Glutamatergic neuron (in vitro differentiated cells): ENCODE measurements around the gene ZNF432. TPM values are rescaled to one million over a fixed set of nuclear protein-coding genes. Genes with fewer than 3 reads are reported as not detected.
"Not testable (repeated sequence)": the region's sequence is repeated elsewhere in the genome, so short reads cannot be mapped to it uniquely, and the experiment has no call there.

Source experiments
- DNase-seq: peaks from one replicate; pipeline ENCODE4 v3.0.0; 2022
- H3K27ac Mint-ChIP-seq: one replicate; pipeline ENCODE4 v1.8.0; 2020; ENCODE audit warnings: mild to moderate bottlenecking, mixed read lengths, inconsistent platforms; ENCODE audit not compliant: unreplicated experiment
- H3K27me3 Mint-ChIP-seq: one replicate; pipeline ENCODE4 v1.8.0; 2020; ENCODE audit warnings: mild to moderate bottlenecking, moderate library complexity, mixed read lengths, inconsistent platforms; ENCODE audit not compliant: unreplicated experiment
- H3K36me3 Mint-ChIP-seq: one replicate; pipeline ENCODE4 v1.8.0; 2020; ENCODE audit warnings: mild to moderate bottlenecking, mixed read lengths, inconsistent platforms; ENCODE audit not compliant: unreplicated experiment
- H3K4me1 Mint-ChIP-seq: one replicate; pipeline ENCODE4 v1.8.0; 2020; ENCODE audit warnings: mild to moderate bottlenecking, low read depth, mixed read lengths, inconsistent platforms; ENCODE audit not compliant: unreplicated experiment
- H3K4me3 Mint-ChIP-seq: one replicate; pipeline ENCODE4 v1.8.0; 2020; ENCODE audit warnings: mild to moderate bottlenecking, mixed read lengths, inconsistent platforms; ENCODE audit not compliant: unreplicated experiment
- H3K9me3 Mint-ChIP-seq: one replicate; pipeline ENCODE4 v1.8.0; 2020; ENCODE audit warnings: mild to moderate bottlenecking, moderate library complexity, mixed read lengths, inconsistent platforms; ENCODE audit not compliant: unreplicated experiment
- CTCF ChIP-seq: fragments of 200-600 bp; sonication (generic); IDR thresholded peaks from one replicate; pipeline ENCODE4 v1.5.0; 2021; ENCODE audit not compliant: partially characterized antibody, unreplicated experiment
- total RNA-seq: library from RNA; stranded (reverse); fragmentation: NEBNext Ultra II Directional; extraction: Animal tissue kit (Norgen Biotek cat#: 25700); gene quantifications from one replicate; pipeline ENCODE4 v1.2.1, GENCODE V29; 2021; ENCODE audit not compliant: unreplicated experiment

ZNF432 gene
- total RNA-seq, 1 donor from 2014 or later: 12.8 TPM

DNA sequence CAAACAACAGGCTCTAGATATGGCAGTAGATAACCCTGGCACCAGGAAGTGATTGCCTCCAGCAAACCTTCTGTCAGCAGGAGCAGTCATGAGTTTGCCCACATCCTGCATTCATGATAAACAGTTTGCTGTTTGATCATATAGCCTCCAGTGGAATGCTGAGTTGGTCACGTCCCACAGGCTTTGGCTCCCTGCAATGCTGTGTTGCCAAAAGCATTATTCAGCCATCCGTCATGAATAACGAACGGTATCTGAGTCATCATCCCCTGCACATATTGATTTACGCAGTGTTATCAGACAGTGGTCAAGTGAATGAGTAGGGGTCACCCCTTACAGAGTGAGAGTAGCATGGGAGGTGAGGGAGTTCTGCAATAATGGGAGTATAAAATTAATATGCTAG lies 21.9 kb upstream of the ZNF432 start:
- no peak for TF ChIP-seq CTCF
- Mint-ChIP-seq H3K4me1 (no peaks in the 10 kb centered on the region), H3K36me3 (peaks cover 79% of the 10 kb centered on the region), H3K4me3 (no peak overlapping the region), H3K27me3 (no peaks in the 10 kb centered on the region), H3K9me3 (peaks cover 12% of the 10 kb centered on the region), H3K27ac (no peak overlapping the region)
- no peak for DNase-seq

- no peak for DNase-seq
- Mint-ChIP-seq H3K27ac (no peak overlapping the region), H3K4me3 (no peak overlapping the region), H3K9me3 (peaks cover 18% of the 10 kb centered on the region), H3K27me3 (no peaks in the 10 kb centered on the region), H3K4me1 (no peaks in the 10 kb centered on the region), H3K36me3 (peaks cover 78% of the 10 kb centered on the region)
- TF ChIP-seq CTCF: no peak
Observed at GRCh38 chr19:52069653-52070052, 21.0 kb upstream of the ZNF432 start.

- TF ChIP-seq CTCF: no peak
- H3K4me3 Mint-ChIP-seq: no peak overlapping the region
- H3K27ac Mint-ChIP-seq: no peak overlapping the region
- H3K36me3 Mint-ChIP-seq: peaks cover 66% of the 10 kb centered on the region
- no peak for DNase-seq
- no peaks in the 10 kb centered on the region for H3K4me1 Mint-ChIP-seq
- H3K9me3 Mint-ChIP-seq: peaks cover 20% of the 10 kb centered on the region
- no peaks in the 10 kb centered on the region for H3K27me3 Mint-ChIP-seq
Observed at GRCh38 chr19:52066258-52066863, 17.7 kb upstream of the ZNF432 start.

- Mint-ChIP-seq H3K4me3 (no peak overlapping the region), H3K27me3 (peaks cover under 1% of the 10 kb centered on the region), H3K9me3 (peaks cover 22% of the 10 kb centered on the region), H3K36me3 (peaks cover 65% of the 10 kb centered on the region), H3K4me1 (no peaks in the 10 kb centered on the region), H3K27ac (peak overlapping the region; percentile 28)
- DNase-seq: no peak
- no peak for TF ChIP-seq CTCF
Observed at GRCh38 chr19:52065399-52065798, 16.8 kb upstream of the ZNF432 start.

- H3K9me3 Mint-ChIP-seq: peaks cover 23% of the 10 kb centered on the region
- not testable (repeated sequence) for DNase-seq, H3K27ac Mint-ChIP-seq, H3K4me1 Mint-ChIP-seq, H3K27me3 Mint-ChIP-seq, H3K4me3 Mint-ChIP-seq
- H3K36me3 Mint-ChIP-seq: peaks cover 43% of the 10 kb centered on the region
Observed at GRCh38 chr19:52056480-52056879, 7.8 kb upstream of the ZNF432 start.

DNA sequence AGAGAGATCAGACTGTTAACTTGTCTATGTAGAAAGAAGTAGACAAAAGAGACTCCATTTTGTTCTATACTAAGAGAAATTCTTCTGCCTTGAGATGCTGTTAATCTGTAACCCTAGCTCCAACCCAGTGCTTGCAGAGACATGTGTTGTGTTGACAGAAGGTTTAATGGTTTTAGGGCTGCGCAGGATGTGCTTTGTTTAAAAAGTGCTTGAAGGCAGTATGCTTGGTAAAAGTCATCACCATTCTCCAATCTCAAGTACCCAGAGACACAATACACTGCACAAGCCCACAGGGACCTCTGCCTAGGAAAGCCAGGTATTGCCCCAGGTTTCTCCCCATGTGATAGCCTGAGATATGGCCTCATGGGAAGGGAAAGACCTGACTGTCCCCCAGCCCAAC lies 3.1 kb upstream of the ZNF432 start:
- peaks cover 34% of the 10 kb centered on the region for H3K36me3 Mint-ChIP-seq
- H3K9me3 Mint-ChIP-seq: peaks cover 29% of the 10 kb centered on the region
- not testable (repeated sequence) for H3K4me3 Mint-ChIP-seq, DNase-seq, H3K27ac Mint-ChIP-seq, H3K4me1 Mint-ChIP-seq
- peaks cover 12% of the 10 kb centered on the region for H3K27me3 Mint-ChIP-seq
